Mononuclear cell (primary cell): ENCODE data around the gene SAT1. TPM values are rescaled to one million over a fixed set of nuclear protein-coding genes. Genes with fewer than 3 reads are reported as not detected.

Experiments used
- H3K27me3 ChIP-seq: 2 replicates; pipeline ENCODE4 v1.6.0; 2011; ENCODE audit warnings: low read length, control low read depth; ENCODE audit not compliant: insufficient read depth
- H3K4me1 ChIP-seq: 2 replicates; pipeline ENCODE4 v1.5.1; 2011; ENCODE audit warnings: mild to moderate bottlenecking, low read length, control low read depth; ENCODE audit not compliant: insufficient read depth
- H3K4me3 ChIP-seq: 2 replicates; pipeline ENCODE4 v1.5.1; 2011; ENCODE audit warnings: mild to moderate bottlenecking, low read length, moderate library complexity
- H3K9me3 ChIP-seq: 2 replicates; pipeline ENCODE4 v1.5.1; 2011; ENCODE audit warnings: low read depth, mild to moderate bottlenecking, control low read depth, low read length
- total RNA-seq: library from RNA; depleted of rRNA; stranded (reverse); fragments of >200 nt; gene quantifications from one replicate; pipeline ENCODE4 v1.2.3, GENCODE V29; 2012

The SAT1 gene
- total RNA-seq, 1 donor = 1,656 TPM

- Histone ChIP-seq H3K4me3 (no peak overlapping the region), H3K27me3 (no peaks in the 10 kb centered on the region)
These were observed 30.8 kb downstream of the SAT1 start for GRCh38 chrX:23813808-23814207.

DNA sequence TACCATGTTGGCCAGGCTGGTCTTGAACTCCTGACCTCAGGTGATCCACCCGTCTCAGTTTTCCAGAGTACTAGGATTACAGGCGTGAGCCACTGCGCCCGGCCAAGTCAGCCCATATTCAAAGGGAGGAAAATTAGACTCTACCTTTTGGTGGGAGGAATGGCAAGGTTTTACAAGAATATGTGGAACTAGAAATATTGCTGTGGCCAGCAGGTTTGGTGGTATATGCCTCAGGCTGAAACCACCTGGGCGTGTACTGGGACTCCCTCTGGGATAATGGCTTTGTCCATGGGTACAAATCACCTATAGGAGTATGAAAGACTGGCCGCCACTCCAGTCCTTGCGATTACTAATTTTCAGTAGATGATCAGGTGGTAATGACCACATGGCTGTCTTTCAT, 32.4 kb downstream of the SAT1 start:
- no peaks in the 10 kb centered on the region for H3K9me3 ChIP-seq
- H3K4me1 ChIP-seq = peaks cover 18% of the 10 kb centered on the region
- H3K27me3 ChIP-seq = no peaks in the 10 kb centered on the region
- H3K4me3 ChIP-seq = no peak overlapping the region

More at GRCh38 chrX:23813808-23814207, 30.8 kb downstream of the SAT1 start:
- H3K9me3 ChIP-seq = no peaks in the 10 kb centered on the region
- peaks cover 21% of the 10 kb centered on the region for H3K4me1 ChIP-seq

GRCh38 chrX:23816179-23816578, 33.2 kb downstream of the SAT1 start:
- Histone ChIP-seq H3K4me1 (peaks cover 18% of the 10 kb centered on the region), H3K27me3 (no peaks in the 10 kb centered on the region), H3K9me3 (no peaks in the 10 kb centered on the region), H3K4me3 (no peak overlapping the region)

DNA sequence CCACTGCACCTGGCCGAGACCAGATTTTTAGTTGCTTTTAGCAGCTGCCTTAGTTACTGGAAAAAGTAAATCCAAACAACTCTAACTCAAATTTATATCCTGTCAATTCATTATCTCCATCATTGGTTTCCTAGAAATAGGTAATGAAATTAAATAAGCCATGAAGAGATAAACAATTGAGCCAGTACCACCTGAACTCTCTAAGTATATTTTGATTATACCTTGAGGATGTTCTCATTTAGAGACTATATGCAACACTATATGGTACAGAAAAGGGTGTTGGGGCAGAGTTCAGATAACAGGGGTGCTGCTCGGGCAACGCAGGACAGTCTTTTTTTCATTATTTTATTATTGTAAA, 35.0 kb downstream of the SAT1 start:
- Histone ChIP-seq H3K4me1 (peaks cover 8% of the 10 kb centered on the region), H3K4me3 (no peak overlapping the region), H3K9me3 (no peaks in the 10 kb centered on the region), H3K27me3 (no peaks in the 10 kb centered on the region)

- Histone ChIP-seq H3K4me3 (no peak overlapping the region), H3K4me1 (peaks cover 8% of the 10 kb centered on the region), H3K9me3 (no peaks in the 10 kb centered on the region), H3K27me3 (no peaks in the 10 kb centered on the region)
These were observed 36.6 kb downstream of the SAT1 start for GRCh38 chrX:23819385-23820234.

DNA sequence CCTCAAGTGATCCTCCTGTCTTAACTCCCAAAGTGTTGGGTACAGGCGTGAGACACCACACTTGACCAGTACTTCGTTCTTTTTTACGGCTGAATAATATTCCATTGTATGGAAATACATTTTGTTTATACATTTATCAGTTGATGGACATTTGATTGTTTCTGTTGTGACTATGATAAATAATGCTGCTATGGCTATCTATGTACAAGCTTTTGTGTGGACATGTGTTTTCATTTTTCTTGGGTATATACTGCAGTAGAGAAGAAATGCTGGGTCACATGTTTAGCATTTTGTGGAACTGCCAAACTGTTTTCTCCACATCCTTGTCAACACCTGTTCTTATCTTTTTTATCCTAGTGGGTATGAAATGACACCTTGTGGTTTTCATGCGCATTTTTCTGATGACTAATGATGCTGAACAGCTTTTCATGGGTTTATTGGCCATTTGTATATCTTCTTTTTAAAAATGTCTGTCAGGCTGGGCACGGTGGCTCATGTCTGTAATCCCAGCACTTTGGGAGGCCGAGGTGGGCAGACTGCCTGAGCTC, 37.3 kb downstream of the SAT1 start:
- H3K4me1 ChIP-seq = peaks cover 8% of the 10 kb centered on the region
- H3K4me3 ChIP-seq = no peak overlapping the region
- H3K9me3 ChIP-seq = no peaks in the 10 kb centered on the region
- no peaks in the 10 kb centered on the region for H3K27me3 ChIP-seq

- H3K4me1 ChIP-seq = peaks cover 8% of the 10 kb centered on the region
- no peaks in the 10 kb centered on the region for H3K27me3 ChIP-seq
- H3K4me3 ChIP-seq = no peak overlapping the region
These were observed 38.9 kb downstream of the SAT1 start for GRCh38 chrX:23821847-23822246.

DNA sequence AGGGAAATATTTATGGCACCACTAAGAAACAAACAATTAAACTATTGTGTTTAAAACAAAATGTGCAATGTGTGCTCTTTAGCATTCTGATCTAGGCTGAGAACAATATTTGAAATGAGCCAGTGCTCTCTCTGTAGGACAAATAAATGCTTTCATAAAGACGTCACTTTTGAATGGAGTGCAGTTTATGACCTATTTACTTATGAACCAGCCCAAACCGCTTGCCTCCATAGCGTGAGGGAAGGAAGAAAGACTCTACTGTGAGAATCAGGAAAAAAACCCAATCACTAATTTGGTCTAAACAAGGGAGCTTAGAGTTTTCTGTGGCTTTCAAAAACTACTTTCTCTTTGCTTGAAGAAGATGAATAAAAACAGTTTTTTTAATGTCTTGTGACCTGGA, 39.4 kb downstream of the SAT1 start:
- H3K9me3 ChIP-seq = no peaks in the 10 kb centered on the region
- H3K4me1 ChIP-seq = peaks cover 3% of the 10 kb centered on the region

More at GRCh38 chrX:23821847-23822246, 38.9 kb downstream of the SAT1 start:
- no peaks in the 10 kb centered on the region for H3K9me3 ChIP-seq

GRCh38 chrX:23822841-23823240, 39.9 kb downstream of the SAT1 start:
- Histone ChIP-seq H3K9me3 (no peaks in the 10 kb centered on the region), H3K4me1 (no peaks in the 10 kb centered on the region), H3K4me3 (no peak overlapping the region), H3K27me3 (no peaks in the 10 kb centered on the region)

More for the DNA sequence above, 39.4 kb downstream of the SAT1 start:
- H3K4me3 ChIP-seq = no peak overlapping the region
- no peaks in the 10 kb centered on the region for H3K27me3 ChIP-seq

DNA sequence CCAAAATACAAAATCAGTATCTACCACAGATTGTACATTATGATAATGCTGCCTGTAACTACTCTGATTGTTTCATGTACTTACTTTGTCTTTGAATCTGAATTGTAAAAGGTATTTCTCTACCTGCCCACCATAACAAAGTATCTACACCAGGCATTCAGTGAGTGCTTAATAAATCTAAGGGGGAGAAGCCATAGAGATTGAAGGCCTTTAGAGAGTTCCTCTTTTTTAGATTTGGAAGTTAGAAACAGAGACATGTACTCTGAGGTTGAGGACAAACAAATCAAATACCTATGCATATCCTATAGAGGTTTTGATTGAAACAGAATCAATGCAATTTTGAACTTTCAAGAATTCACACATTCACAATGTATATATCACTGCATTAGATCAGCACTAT, 42.7 kb downstream of the SAT1 start:
- H3K9me3 ChIP-seq = no peaks in the 10 kb centered on the region
- H3K27me3 ChIP-seq = no peaks in the 10 kb centered on the region
- H3K4me3 ChIP-seq = no peak overlapping the region
- no peaks in the 10 kb centered on the region for H3K4me1 ChIP-seq

GRCh38 chrX:23826216-23826615, 43.2 kb downstream of the SAT1 start:
- Histone ChIP-seq H3K9me3 (no peaks in the 10 kb centered on the region), H3K4me1 (no peaks in the 10 kb centered on the region), H3K4me3 (no peak overlapping the region), H3K27me3 (no peaks in the 10 kb centered on the region)

DNA sequence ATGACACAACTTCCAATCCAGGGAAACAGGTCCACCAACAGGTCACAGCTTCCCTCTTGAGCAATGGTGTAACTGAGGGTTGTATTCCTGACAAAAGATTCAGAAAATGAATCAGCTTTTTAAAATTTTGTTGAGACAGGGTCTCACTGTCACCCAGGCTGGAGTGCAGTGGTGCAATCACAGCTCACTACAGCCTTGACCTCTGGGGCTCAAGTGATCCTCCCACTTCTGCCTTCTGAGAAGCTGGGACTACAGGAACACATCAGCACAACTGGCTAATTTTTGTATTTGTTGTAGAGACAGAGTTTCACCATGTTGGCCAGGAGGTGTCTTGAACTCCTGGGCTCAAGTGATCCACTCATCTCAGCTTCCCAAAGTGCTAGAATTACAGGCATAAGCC, 43.7 kb downstream of the SAT1 start:
- Histone ChIP-seq H3K9me3 (no peaks in the 10 kb centered on the region), H3K4me1 (no peaks in the 10 kb centered on the region), H3K4me3 (no peak overlapping the region), H3K27me3 (no peaks in the 10 kb centered on the region)

GRCh38 chrX:23828881-23829280, 45.9 kb downstream of the SAT1 start:
- H3K27me3 ChIP-seq = no peaks in the 10 kb centered on the region
- no peak overlapping the region for H3K4me3 ChIP-seq
- H3K4me1 ChIP-seq = no peaks in the 10 kb centered on the region
- H3K9me3 ChIP-seq = no peaks in the 10 kb centered on the region

- H3K4me3 ChIP-seq = no peak overlapping the region
- no peaks in the 10 kb centered on the region for H3K27me3 ChIP-seq
- H3K4me1 ChIP-seq = no peaks in the 10 kb centered on the region
- no peaks in the 10 kb centered on the region for H3K9me3 ChIP-seq
These were observed 49.7 kb downstream of the SAT1 start for GRCh38 chrX:23832721-23833120.
